HFFc6 (cell line): Measurements from ENCODE around the gene AUNIP. TPM values are rescaled to one million over a fixed set of nuclear protein-coding genes. Genes with fewer than 3 reads are reported as not detected.

Source experiments
- DNase-seq: peaks from one replicate; pipeline ENCODE4 v3.0.0-alpha.2; 2018
- H3K27ac Mint-ChIP-seq: 2 replicates; pipeline ENCODE4 v1.8.0; 2020; ENCODE audit warnings: mild to moderate bottlenecking, mixed read lengths
- H3K27me3 Mint-ChIP-seq: 2 replicates; pipeline ENCODE4 v1.8.0; 2021; ENCODE audit warnings: mild to moderate bottlenecking, moderate library complexity, mixed read lengths; ENCODE audit not compliant: insufficient read depth
- H3K36me3 Mint-ChIP-seq: 2 replicates; pipeline ENCODE4 v1.8.0; 2021; ENCODE audit warnings: low read depth, mixed read lengths
- H3K4me1 Mint-ChIP-seq: 2 replicates; pipeline ENCODE4 v1.8.0; 2020; ENCODE audit warnings: low read depth, mixed read lengths
- H3K4me3 Mint-ChIP-seq: 2 replicates; pipeline ENCODE4 v1.8.0; 2020; ENCODE audit warnings: mild to moderate bottlenecking, moderate library complexity, mixed read lengths
- H3K9me3 Mint-ChIP-seq: 2 replicates; pipeline ENCODE4 v1.8.0; 2020; ENCODE audit warnings: mild to moderate bottlenecking, mixed read lengths
- total RNA-seq, 6 experiments: library from RNA; stranded (reverse); fragmentation: NEBNext Ultra II Directional; extraction: Animal tissue kit (Norgen Biotek cat#: 25700); gene quantifications; 2 replicates in 1 of 6; 3 replicates in 5 of 6; pipeline ENCODE4 v1.2.3, GENCODE V29; 2021
- TF ChIP-seq, protein P1 (sequence below): fragments of 200-600 bp; sonication (generic); IDR thresholded peaks from 2 replicates; pipeline ENCODE4 v1.5.0; 2021; ENCODE audit warnings: antibody characterized with exemption, mild to moderate bottlenecking

AUNIP gene
- total RNA-seq, 6 experiments from 2014 or later = 2.4 to 3.6 (median 3.2) TPM

DNA sequence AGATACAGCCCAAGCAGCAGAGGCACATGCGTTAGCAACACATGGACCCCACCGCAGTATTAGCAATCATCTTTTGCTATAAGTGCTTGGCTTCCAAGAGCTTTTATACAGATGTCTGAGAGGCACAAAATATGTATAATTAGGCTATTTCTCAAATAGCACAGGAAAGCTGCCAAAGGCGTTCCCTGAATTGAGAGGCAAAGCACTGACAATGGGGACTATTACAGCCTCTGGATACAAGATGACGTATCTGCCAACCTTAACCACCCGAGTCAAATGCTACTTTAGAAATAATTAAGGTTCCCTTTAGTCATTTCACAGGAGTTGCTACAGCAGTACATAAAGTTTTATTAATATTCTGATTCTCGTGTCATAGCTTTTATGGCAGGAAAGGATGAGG, 40.5 kb upstream of the AUNIP start:
- no peaks in the 10 kb centered on the region for H3K27me3 Mint-ChIP-seq
- H3K27ac Mint-ChIP-seq = no peak overlapping the region
- TF ChIP-seq, protein P1, sequence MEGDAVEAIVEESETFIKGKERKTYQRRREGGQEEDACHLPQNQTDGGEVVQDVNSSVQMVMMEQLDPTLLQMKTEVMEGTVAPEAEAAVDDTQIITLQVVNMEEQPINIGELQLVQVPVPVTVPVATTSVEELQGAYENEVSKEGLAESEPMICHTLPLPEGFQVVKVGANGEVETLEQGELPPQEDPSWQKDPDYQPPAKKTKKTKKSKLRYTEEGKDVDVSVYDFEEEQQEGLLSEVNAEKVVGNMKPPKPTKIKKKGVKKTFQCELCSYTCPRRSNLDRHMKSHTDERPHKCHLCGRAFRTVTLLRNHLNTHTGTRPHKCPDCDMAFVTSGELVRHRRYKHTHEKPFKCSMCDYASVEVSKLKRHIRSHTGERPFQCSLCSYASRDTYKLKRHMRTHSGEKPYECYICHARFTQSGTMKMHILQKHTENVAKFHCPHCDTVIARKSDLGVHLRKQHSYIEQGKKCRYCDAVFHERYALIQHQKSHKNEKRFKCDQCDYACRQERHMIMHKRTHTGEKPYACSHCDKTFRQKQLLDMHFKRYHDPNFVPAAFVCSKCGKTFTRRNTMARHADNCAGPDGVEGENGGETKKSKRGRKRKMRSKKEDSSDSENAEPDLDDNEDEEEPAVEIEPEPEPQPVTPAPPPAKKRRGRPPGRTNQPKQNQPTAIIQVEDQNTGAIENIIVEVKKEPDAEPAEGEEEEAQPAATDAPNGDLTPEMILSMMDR = no peak
- no peak for DNase-seq
- H3K36me3 Mint-ChIP-seq = peaks cover 21% of the 10 kb centered on the region
- H3K4me3 Mint-ChIP-seq = no peak overlapping the region
- no peaks in the 10 kb centered on the region for H3K9me3 Mint-ChIP-seq
- peaks cover 62% of the 10 kb centered on the region for H3K4me1 Mint-ChIP-seq

DNA sequence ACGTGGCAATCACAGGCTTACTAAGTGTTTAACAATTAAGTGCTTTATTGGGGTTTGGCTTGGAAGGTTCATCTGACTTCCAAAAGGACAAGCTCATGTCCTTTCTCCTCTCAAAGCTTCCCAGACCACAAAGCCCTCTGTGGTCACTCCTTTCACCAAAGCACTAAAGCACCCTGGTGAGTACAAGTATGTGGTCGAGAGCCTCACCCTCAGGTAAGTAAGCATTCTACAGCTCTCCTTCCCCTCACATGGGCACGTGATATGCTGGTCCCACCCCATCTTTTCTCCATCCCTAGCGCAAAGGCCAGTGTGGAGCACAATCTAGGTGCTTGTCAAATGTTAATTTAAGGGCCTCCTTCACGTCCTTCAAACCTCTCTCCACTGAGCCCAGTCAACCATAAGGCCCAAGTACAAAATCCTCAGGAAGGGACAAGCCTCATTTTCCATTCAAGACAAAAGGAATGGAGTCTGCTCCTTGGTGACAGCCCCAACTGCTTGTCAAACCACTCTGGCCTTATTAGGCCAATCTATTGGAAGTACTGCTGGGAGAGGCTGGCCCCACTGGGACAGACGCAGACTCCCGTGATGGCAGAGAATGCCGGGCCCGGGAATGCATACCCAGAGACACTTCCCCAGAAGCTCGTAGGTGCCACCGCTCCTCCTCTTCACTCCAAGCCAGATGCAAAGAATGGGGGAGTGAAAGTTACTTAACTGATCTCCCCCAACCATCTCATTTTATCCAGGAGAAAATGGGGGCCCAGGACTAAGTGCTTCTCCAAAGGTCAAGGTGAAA, 39.2 kb upstream of the AUNIP start:
- Mint-ChIP-seq H3K9me3 (no peaks in the 10 kb centered on the region), H3K36me3 (peaks cover 15% of the 10 kb centered on the region), H3K27me3 (no peaks in the 10 kb centered on the region), H3K4me1 (peaks cover 52% of the 10 kb centered on the region), H3K4me3 (no peak overlapping the region), H3K27ac (peak overlapping the region; percentile 19; the same call in 1 of the 2 replicates)
- TF ChIP-seq, protein P1 = no peak
- no peak for DNase-seq

DNA sequence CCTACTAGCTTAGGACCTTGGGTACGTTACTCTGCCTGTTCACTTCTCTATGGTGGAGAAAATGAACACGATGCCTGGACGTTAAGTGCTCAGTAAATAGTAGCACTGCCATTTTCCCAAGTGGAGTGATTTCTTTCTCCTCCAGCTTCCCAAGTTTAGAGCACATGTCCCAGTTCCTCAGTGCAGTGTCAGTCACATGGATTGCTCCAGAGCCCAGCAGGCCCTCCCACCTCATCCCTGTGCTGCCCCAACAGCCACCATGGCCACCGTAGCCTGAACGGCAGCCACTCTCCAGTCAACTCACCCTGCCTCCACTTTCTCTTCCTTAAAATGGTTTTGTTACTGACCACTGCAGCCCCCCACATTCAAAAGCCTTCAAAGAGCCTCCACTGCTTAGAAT, 38.5 kb upstream of the AUNIP start:
- TF ChIP-seq, protein P1 = no peak
- Mint-ChIP-seq H3K27ac (peak overlapping the region; percentile 59; the same call in 1 of the 2 replicates), H3K9me3 (no peaks in the 10 kb centered on the region), H3K36me3 (peaks cover 15% of the 10 kb centered on the region), H3K4me1 (peaks cover 52% of the 10 kb centered on the region), H3K4me3 (no peak overlapping the region), H3K27me3 (no peaks in the 10 kb centered on the region)
- no peak for DNase-seq

DNA sequence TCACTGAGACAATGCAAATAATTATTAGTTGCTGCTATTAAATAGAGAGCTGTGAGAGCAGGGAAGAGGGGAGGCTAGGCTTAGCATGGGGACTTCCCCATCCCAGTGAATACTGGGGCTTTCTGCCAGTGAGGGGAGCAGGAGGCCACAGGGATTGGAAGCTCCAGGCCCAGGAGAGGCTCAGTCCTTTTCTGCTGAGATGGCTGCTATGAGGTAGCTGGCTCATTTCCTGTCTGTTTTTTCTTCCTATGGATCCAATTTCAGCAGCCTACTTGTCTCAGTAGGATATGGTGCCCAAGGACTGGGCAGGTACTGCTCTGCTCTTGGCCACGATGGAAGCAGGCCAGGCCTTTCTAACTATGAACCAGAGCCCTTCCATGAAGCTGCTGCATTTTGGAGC, 37.0 kb upstream of the AUNIP start:
- TF ChIP-seq, protein P1 = no peak
- peaks cover 60% of the 10 kb centered on the region for H3K4me1 Mint-ChIP-seq
- DNase-seq = no peak
- no peak overlapping the region for H3K4me3 Mint-ChIP-seq
- no peaks in the 10 kb centered on the region for H3K9me3 Mint-ChIP-seq
- peak overlapping the region; percentile 84 for H3K27ac Mint-ChIP-seq
- H3K27me3 Mint-ChIP-seq = peaks cover 2% of the 10 kb centered on the region; the same call in 1 of the 2 replicates
- peaks cover 11% of the 10 kb centered on the region for H3K36me3 Mint-ChIP-seq

DNA sequence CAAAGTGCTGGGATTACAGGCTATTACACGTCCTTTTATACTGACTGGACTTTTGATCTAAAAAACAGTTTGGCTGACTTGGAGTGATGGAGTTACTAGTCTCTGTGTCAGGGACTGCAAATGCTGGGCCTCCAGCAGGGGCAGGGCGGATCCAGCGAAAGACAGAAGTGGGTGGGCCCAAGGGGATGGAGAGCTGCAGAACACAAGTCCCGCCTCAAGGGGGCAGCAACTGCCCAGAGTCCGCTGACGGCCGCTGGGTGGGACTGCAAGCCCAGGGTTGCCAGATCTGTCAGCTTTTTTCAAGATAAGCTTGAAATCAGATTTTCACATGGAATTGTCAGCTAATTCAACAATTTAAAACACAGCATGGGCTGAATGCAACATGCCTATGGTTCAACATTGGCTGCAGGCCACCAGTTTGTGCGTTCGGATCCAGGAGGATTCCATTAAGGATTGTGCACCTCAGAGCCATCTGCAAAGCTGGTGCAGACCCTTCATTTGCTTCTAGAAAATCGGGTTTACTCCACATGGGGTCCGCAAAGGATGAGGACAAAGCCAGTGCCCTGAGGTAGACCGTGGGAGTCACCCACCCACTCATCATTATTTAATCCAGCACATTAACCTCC, 36.2 kb upstream of the AUNIP start:
- Mint-ChIP-seq H3K27me3 (peaks cover 2% of the 10 kb centered on the region; the same call in 1 of the 2 replicates), H3K4me1 (peaks cover 68% of the 10 kb centered on the region), H3K36me3 (peaks cover 6% of the 10 kb centered on the region), H3K4me3 (no peak overlapping the region), H3K27ac (peak overlapping the region; percentile 84), H3K9me3 (no peaks in the 10 kb centered on the region)
- peak; percentile 90 for DNase-seq
- TF ChIP-seq, protein P1 = peak; percentile 98
